AG09309 (cell line): ENCODE data around the gene PARD3B.
A peak's percentile ranks its signal among the peaks of the same experiment; 100 is the strongest.

Experiments
- DNase-seq: peaks from one replicate; pipeline ENCODE4 v3.0.0-alpha.2; 2010; ENCODE audit warnings: low read depth
- H3K4me3 ChIP-seq: 2 replicates; pipeline ENCODE4 v1.5.1; 2011; ENCODE audit warnings: mild to moderate bottlenecking, low read depth, low read length, moderate library complexity; ENCODE audit not compliant: control insufficient read depth
- CTCF ChIP-seq: IDR thresholded peaks from 2 replicates; pipeline ENCODE4 v1.5.1; 2011; ENCODE audit warnings: mild to moderate bottlenecking, low read depth, low read length, inconsistent platforms; ENCODE audit not compliant: insufficient read depth, control insufficient read depth; ENCODE audit errors: missing control alignments

The PARD3B gene

GRCh38 chr2:205047273-205047839, 502.1 kb downstream of the PARD3B start:
- TF ChIP-seq CTCF = no peak
- no peak overlapping the region for H3K4me3 ChIP-seq
- DNase-seq = no peak

- no peak for DNase-seq
- no peak overlapping the region for H3K4me3 ChIP-seq
- peak; percentile 44 for TF ChIP-seq CTCF
Observed at GRCh38 chr2:205051417-205051816, 506.1 kb downstream of the PARD3B start.

- TF ChIP-seq CTCF = no peak
- no peak for DNase-seq
- no peak overlapping the region for H3K4me3 ChIP-seq
Observed at GRCh38 chr2:205052781-205053180, 507.5 kb downstream of the PARD3B start.

DNA sequence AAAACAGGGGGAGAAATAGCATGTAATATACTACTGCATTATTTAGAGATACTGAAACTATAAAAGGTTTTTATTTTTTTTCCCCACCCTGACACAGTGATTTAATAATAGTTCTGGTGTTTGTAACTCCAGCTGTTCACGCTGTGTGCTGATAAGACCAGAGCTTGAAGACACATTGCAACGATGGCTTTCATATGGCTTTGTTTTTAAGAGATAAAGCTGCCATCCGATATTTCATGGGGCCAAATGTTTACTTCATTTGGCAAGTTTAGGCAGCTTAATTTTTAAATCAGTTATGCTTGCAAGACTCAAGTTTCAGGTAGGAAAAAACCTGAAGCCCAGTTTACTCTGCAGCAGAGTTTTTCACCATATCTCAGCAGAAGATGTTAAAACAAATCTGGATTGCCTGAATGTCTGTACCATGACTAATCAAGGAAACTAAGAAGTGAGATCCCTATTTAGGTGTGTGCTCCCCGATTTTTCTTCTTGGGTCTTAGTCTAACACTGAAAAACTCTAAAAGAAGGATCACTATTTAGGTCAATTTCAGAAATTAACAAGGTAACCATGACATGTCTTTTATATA, 508.6 kb downstream of the PARD3B start:
- H3K4me3 ChIP-seq = no peak overlapping the region
- no peak for DNase-seq
- TF ChIP-seq CTCF = no peak

DNA sequence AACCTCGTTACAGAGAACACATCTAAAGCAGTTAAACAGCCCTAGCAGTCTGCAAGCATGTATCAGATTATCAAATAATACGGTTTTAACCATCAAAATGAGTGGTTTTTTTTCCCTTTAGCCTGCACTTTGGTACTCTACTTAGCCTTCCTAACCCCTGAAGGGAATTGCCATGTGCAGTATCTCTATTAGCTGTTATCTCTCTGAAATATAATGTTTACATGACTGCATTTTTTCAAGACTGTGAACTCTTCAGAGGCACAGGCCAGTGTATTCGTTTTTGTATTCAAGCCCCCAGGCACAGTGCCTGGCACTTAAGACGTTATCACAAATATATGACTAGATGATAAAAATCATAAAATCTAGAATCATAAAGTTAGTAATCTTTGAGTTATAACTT, 509.5 kb downstream of the PARD3B start:
- no peak for DNase-seq
- no peak overlapping the region for H3K4me3 ChIP-seq
- TF ChIP-seq CTCF = no peak

GRCh38 chr2:205055251-205055650, 510.0 kb downstream of the PARD3B start:
- TF ChIP-seq CTCF = no peak
- H3K4me3 ChIP-seq = no peak overlapping the region
- no peak for DNase-seq
